Thoracic aorta (tissue), 2 donors: ENCODE measurements around the gene SORD. TPM values are rescaled to one million over a fixed set of nuclear protein-coding genes. Genes with fewer than 3 reads are reported as not detected.
"Not testable (repeated sequence)": the region's sequence is repeated elsewhere in the genome, so short reads cannot be mapped to it uniquely, and the experiment has no call there.

Experiments
- ATAC-seq: fragments of 150-250 bp; one replicate; pipeline ENCODE4 v1.8.0; 2017; ENCODE audit warnings: low read depth; ENCODE audit not compliant: insufficient number of reproducible peaks, low FRiP score
- DNase-seq: peaks from one replicate; pipeline ENCODE4 v3.0.0-alpha.2; 2020; ENCODE audit warnings: low spot score
- H3K27ac ChIP-seq, 2 donors: fragments of 200-600 bp; sonication (generic); 1 replicate in 1 of 2; 2 replicates in 1 of 2; pipeline ENCODE4 v1.5.1; 2016; ENCODE audit warnings: mild to moderate bottlenecking in 2 of 2, moderate library complexity in 2 of 2
- H3K27me3 ChIP-seq: fragments of 200-600 bp; sonication (generic); replicated peaks from 2 replicates; pipeline ENCODE4 v1.6.0; 2016; ENCODE audit warnings: mild to moderate bottlenecking; ENCODE audit not compliant: insufficient read depth
- H3K36me3 ChIP-seq: fragments of 200-600 bp; sonication (generic); one replicate; pipeline ENCODE4 v1.5.1; 2016
- H3K4me1 ChIP-seq, 2 donors: fragments of 200-600 bp; sonication (generic); 1 replicate in 1 of 2; 2 replicates in 1 of 2; pipeline versions ENCODE4 v1.5.1 to v1.6.0; 2016; ENCODE audit warnings: low read depth in 2 of 2, mild to moderate bottlenecking in 1 of 2; ENCODE audit not compliant: control insufficient read depth in 1 of 2
- H3K4me3 ChIP-seq: fragments of 200-600 bp; sonication (generic); 2 replicates; pipeline ENCODE4 v1.5.1; 2016; ENCODE audit warnings: mild to moderate bottlenecking
- H3K9me3 ChIP-seq: fragments of 200-600 bp; sonication (generic); 2 replicates; pipeline ENCODE4 v1.5.1; 2016
- total RNA-seq, 2 donors: library from RNA; depleted of rRNA; stranded (reverse); fragments of >200 nt; gene quantifications; one replicate each; pipeline versions ENCODE4 v1.1.0 to v1.2.3, GENCODE V29; 2016
- TF ChIP-seq, protein P1 (sequence below): fragments of 200-600 bp; sonication (generic); IDR thresholded peaks from one replicate; pipeline ENCODE4 v1.5.1; 2019; ENCODE audit warnings: antibody characterized with exemption

The SORD gene
- total RNA-seq, 2 donors from 2014 or later: 6.6 to 10.7 TPM

- not testable (repeated sequence) for H3K36me3 ChIP-seq, DNase-seq, H3K27me3 ChIP-seq, H3K27ac ChIP-seq, H3K4me3 ChIP-seq, ATAC-seq, H3K9me3 ChIP-seq, H3K4me1 ChIP-seq
Measured at GRCh38 chr15:45042859-45043258, 19.9 kb downstream of the SORD start.

DNA sequence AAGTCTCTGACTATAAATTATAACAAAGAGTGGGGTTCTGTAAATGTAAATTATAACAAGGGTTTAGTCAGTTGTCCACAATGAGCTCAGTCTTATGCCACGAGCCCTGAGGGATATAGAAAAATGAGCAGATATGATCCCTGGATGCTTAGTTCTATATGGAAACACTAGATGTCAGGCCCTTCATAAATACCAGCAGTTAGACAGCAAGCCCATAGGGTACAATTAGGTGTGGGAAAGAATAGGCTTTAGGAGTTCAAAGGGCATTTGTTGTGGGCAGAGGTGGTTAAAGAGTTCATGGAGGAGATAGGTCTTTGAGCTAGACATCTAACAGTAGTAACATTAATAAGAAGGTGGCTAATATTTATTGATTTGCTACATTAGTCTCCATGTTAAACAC lies 21.3 kb downstream of the SORD start:
- peaks cover 3 to 11% of the 10 kb centered on the region in 2 donors for H3K4me1 ChIP-seq
- H3K4me3 ChIP-seq, H3K27ac ChIP-seq, H3K27me3 ChIP-seq, ATAC-seq, H3K36me3 ChIP-seq, H3K9me3 ChIP-seq, DNase-seq: not testable (repeated sequence)

DNA sequence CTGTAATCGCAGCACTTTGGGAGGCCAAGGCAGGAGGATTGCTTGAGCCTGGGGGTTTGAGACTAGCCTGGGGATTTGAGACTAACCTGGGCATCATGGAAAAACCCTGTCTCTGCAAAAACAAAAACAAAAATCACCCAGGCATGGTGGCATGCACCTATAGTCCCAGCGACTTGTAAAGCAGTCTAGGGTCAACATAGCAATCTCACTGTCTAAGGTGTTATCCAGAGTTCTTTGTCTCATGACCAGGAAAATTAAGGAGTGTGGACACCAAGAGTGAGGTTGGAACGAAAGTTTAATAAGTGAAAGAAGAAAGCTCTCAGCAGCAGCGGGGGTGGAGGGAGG lies 25.4 kb downstream of the SORD start:
- H3K9me3 ChIP-seq, H3K4me3 ChIP-seq, ATAC-seq, H3K36me3 ChIP-seq, H3K27me3 ChIP-seq, DNase-seq: not testable (repeated sequence)
- Histone ChIP-seq H3K27ac (peak overlapping the region; percentile 5 to 55), H3K4me1 (peaks cover 5 to 25% of the 10 kb centered on the region in 2 donors)

GRCh38 chr15:45048794-45049631 lies 26.0 kb downstream of the SORD start:
- Histone ChIP-seq H3K4me3 (peak overlapping the region; percentile 0), H3K9me3 (no peaks in the 10 kb centered on the region), H3K4me1 (peaks cover 5 to 25% of the 10 kb centered on the region in 2 donors), H3K36me3 (no peaks in the 10 kb centered on the region), H3K27ac (peak overlapping the region; percentile 40 to 55), H3K27me3 (no peaks in the 10 kb centered on the region)
- DNase-seq: no peak
- no peak for ATAC-seq
- TF ChIP-seq, protein P1, sequence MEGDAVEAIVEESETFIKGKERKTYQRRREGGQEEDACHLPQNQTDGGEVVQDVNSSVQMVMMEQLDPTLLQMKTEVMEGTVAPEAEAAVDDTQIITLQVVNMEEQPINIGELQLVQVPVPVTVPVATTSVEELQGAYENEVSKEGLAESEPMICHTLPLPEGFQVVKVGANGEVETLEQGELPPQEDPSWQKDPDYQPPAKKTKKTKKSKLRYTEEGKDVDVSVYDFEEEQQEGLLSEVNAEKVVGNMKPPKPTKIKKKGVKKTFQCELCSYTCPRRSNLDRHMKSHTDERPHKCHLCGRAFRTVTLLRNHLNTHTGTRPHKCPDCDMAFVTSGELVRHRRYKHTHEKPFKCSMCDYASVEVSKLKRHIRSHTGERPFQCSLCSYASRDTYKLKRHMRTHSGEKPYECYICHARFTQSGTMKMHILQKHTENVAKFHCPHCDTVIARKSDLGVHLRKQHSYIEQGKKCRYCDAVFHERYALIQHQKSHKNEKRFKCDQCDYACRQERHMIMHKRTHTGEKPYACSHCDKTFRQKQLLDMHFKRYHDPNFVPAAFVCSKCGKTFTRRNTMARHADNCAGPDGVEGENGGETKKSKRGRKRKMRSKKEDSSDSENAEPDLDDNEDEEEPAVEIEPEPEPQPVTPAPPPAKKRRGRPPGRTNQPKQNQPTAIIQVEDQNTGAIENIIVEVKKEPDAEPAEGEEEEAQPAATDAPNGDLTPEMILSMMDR: no peak

DNA sequence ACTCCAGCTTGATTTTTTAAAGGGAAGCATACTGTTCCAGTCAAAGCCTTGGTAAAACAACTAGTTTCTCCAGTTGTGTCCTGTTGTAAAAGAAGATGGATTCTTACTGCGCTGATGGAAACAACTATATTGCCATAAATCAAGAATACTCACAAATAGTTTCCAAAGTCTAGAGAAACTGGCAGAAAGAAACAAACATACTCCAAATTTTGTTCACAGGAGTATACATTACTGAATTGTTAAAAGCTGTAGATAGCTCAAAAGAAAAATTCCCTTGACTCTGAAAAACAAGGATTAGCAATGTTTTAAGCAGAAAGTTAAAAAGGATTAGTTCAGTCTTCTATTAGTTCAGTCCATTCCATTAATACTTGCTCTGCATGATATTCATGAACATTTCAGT lies 27.6 kb downstream of the SORD start:
- Histone ChIP-seq H3K27ac (peak overlapping the region in 1 of 2 donors; percentile 55), H3K9me3 (no peaks in the 10 kb centered on the region), H3K27me3 (no peaks in the 10 kb centered on the region), H3K4me1 (peaks cover 5 to 25% of the 10 kb centered on the region in 2 donors), H3K4me3 (no peak overlapping the region), H3K36me3 (no peaks in the 10 kb centered on the region)
- TF ChIP-seq, protein P1: no peak
- ATAC-seq: no peak
- DNase-seq: no peak

DNA sequence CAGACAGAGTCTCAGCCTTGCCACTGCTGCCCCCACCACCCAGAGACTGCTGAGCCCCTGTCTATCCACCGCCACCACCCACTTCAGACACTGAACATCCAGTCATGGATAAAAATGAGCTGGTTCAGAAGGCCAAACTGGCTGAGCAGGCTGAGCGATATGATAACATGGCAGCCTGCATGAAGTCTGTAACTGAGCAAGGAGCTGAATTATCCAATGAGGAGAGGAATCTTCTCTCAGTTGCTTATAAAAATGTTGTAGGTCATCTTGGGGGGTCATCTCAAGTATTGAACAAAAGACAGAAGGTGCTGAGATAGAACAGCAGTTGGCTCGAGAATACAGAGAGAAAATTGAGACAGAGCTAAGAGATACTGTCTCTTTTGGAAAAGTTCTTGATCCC lies 29.7 kb downstream of the SORD start:
- not testable (repeated sequence) for ATAC-seq, H3K9me3 ChIP-seq, H3K4me3 ChIP-seq, H3K27ac ChIP-seq, H3K36me3 ChIP-seq, DNase-seq, H3K27me3 ChIP-seq
- H3K4me1 ChIP-seq: peaks cover 5 to 25% of the 10 kb centered on the region in 2 donors

GRCh38 chr15:45058690-45059675 lies 36.0 kb downstream of the SORD start:
- H3K4me3 ChIP-seq, H3K4me1 ChIP-seq, ATAC-seq, H3K36me3 ChIP-seq, H3K27me3 ChIP-seq, H3K9me3 ChIP-seq, DNase-seq, H3K27ac ChIP-seq: not testable (repeated sequence)

DNA sequence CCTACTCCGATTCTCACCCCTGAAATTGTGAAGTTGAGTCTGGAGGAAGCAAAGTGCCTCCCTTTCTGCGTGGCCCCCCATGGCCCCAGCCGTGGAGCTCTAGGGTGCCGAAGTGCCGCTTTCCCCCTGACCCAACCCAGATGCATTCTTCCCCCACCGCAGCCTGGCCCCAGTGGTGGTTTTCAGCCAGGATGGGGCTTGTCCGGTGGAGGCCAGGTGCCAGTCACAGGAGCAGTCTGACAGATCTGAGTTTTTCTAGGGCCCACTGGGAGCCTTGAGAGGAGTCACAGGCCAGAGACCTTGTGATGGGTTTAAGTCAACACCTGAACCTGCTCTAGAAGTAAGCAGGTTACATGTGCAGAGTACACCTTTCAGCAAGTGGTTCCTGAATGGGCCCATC lies 39.3 kb downstream of the SORD start:
- H3K27ac ChIP-seq, H3K4me1 ChIP-seq, H3K9me3 ChIP-seq, H3K36me3 ChIP-seq, DNase-seq, H3K27me3 ChIP-seq, H3K4me3 ChIP-seq, ATAC-seq: not testable (repeated sequence)
